ENCODE results near the gene CFAP299. TPM values are rescaled to one million over a fixed set of nuclear protein-coding genes. Genes with fewer than 3 reads are reported as not detected.

CFAP299 gene
- total RNA-seq, 1 donor, result 12.7 TPM

DNA sequence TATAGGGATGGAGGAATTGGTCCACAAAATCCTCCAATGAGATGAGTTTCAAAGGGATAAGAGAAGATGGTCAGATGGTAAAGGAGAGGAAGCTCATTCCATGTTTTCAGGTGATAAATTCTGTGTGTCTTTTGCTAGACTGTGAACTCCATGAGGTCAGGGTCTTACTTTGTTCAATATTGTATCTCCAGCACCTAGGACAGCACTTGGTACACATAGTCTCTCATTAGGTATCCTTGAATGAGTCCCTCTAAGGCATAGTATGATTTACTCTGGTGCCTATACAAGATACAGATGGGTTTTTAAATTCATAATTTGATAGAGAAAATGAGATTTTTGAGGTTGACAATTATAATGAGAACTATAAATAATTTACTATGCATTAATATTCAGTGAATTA is 510.7 kb downstream of the CFAP299 start:
- no peak overlapping the region for H3K4me3 ChIP-seq (ENCODE audit: low read depth, low read length)
- TF ChIP-seq, protein P1, sequence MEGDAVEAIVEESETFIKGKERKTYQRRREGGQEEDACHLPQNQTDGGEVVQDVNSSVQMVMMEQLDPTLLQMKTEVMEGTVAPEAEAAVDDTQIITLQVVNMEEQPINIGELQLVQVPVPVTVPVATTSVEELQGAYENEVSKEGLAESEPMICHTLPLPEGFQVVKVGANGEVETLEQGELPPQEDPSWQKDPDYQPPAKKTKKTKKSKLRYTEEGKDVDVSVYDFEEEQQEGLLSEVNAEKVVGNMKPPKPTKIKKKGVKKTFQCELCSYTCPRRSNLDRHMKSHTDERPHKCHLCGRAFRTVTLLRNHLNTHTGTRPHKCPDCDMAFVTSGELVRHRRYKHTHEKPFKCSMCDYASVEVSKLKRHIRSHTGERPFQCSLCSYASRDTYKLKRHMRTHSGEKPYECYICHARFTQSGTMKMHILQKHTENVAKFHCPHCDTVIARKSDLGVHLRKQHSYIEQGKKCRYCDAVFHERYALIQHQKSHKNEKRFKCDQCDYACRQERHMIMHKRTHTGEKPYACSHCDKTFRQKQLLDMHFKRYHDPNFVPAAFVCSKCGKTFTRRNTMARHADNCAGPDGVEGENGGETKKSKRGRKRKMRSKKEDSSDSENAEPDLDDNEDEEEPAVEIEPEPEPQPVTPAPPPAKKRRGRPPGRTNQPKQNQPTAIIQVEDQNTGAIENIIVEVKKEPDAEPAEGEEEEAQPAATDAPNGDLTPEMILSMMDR (IDR thresholded peaks at IDR 0.05; ENCODE audit: insufficient read depth, low read length), result no peak
- DNase-seq (ENCODE audit: low read depth), result no peak

DNA sequence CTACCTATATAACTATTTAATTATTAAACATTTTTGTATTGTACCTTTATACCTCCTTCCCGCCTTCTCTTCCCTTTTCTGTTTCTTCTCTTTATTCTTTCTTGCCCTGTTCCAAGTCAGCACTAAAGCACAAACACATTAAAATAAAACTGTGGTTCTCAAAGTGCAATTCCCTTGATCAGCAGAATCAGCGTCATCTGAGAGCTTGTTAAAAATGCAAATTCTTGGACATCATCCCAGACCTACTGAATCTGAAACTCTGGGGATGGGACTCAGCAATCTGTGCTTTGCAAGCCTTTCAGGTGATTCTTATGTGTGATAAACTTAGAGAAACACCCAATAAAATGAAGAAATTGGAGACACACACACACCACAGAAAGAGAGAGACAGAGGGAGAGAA is 516.5 kb downstream of the CFAP299 start:
- TF ChIP-seq, protein P1 (IDR thresholded peaks at IDR 0.05; ENCODE audit: insufficient read depth, low read length), result no peak
- DNase-seq (ENCODE audit: low read depth), result no peak
- H3K4me3 ChIP-seq (ENCODE audit: low read depth, low read length), result no peak overlapping the region

DNA sequence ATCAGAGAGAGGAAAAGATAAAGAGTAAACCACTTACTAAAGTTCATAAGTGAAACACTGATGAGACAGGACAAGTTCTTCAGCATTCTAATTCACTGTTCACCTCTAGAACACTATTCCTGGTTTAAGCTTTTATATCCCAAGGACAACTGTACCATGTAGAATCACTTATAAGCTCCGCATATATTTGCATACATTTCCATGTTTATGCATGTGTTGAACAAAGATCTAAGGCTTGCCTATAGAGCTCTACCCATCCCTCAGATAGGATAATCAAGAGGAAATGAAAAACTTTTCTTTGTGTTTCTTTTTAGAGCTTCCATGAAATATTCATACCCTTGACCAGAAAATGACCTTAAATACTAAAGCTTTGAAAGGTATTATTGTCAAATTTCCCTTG is 538.0 kb downstream of the CFAP299 start:
- no peak for DNase-seq (ENCODE audit: low read depth)
- TF ChIP-seq, protein P1 (IDR thresholded peaks at IDR 0.05; ENCODE audit: insufficient read depth, low read length), result no peak
- no peak overlapping the region for H3K4me3 ChIP-seq (ENCODE audit: low read depth, low read length)

DNA sequence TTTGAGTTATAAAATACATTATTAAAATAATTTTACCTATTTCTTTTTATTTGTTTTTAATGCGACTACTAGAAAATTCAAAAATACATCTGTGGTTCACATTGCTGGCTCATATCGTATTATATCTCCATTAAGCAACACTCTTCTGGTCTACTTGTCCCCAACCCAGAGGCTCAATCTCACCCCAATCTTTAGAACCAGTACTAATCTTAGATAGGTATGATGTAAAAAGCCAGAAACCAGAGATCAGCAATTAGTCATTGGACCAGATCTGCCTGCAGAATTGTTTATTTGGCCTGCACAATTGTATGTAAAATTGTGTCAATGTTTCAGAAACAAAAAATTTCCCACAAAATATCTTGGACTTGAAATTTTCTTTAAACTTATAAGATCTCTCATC is 539.4 kb downstream of the CFAP299 start:
- no peak overlapping the region for H3K4me3 ChIP-seq (ENCODE audit: low read depth, low read length)
- TF ChIP-seq, protein P1 (IDR thresholded peaks at IDR 0.05; ENCODE audit: insufficient read depth, low read length), result no peak
- DNase-seq (ENCODE audit: low read depth), result no peak

DNA sequence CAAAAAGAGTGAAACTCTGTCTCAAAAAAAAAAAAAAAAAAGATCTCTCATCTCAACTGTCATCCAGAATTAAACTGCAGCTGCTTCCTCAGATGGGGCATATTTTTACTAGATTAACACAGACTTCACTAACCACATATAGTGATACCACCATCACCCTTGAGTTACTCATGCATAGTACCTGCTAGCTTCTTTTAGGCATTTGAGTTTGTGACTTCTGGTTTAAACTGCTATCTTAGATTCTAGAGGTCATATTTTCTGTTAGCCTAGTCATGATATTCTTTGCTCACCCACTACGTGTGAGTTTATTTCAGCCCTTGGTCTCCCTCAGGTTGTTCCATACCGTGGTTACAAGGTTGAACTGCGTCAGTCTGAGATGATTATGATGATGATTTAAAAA is 540.1 kb downstream of the CFAP299 start:
- no peak overlapping the region for H3K4me3 ChIP-seq (ENCODE audit: low read depth, low read length)
- TF ChIP-seq, protein P1 (IDR thresholded peaks at IDR 0.05; ENCODE audit: insufficient read depth, low read length), result no peak
- no peak for DNase-seq (ENCODE audit: low read depth)

DNA sequence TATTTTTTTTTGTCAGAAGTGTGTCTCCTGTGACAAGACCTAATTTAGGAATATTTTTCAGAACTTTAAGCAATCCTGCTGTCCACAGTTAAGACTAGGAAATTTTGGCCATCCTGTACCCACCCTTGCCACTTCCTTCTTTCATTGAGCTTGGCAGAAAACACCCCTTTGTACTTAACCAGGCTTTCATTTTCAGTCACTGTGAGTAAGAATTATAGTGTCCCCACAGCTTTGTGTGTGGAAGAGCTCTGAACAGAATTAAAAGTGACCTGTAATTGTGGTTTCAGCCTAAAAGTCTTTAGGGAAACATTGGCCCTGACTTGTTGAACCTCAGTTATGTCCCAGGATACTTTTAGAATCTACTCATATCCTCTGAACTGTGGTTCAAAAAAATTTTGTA is 541.3 kb downstream of the CFAP299 start:
- DNase-seq (ENCODE audit: low read depth), result peak; percentile 13
- TF ChIP-seq, protein P1 (IDR thresholded peaks at IDR 0.05; ENCODE audit: insufficient read depth, low read length), result no peak

DNA sequence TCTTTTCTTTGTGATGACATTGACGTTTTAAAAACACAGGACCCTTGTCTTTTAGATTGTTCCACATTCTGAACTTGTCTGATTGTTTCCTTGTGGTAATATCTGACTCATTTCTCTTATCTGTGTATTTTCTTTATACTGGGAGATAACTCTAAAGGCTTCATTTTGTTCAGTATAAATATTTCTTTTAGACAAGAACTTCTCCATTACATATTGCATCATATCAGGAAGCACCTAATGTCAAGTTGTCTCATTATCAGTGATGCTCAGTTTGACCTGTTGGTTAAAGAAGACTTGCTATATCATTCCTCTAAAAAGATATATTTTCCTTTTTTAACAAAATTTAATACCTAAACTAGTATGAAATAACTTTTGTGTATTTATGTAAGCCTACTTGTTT is 542.7 kb downstream of the CFAP299 start:
- peak; percentile 25 for DNase-seq (ENCODE audit: low read depth)
- no peak overlapping the region for H3K4me3 ChIP-seq (ENCODE audit: low read depth, low read length)
- TF ChIP-seq, protein P1 (IDR thresholded peaks at IDR 0.05; ENCODE audit: insufficient read depth, low read length), result no peak

More for the DNA sequence above, 541.3 kb downstream of the CFAP299 start:
- H3K4me3 ChIP-seq (ENCODE audit: low read depth, low read length), result no peak overlapping the region
